HEK293 (cell line): ENCODE results near the gene SPATA25.
A peak's percentile ranks its signal among the peaks of the same experiment; 100 is the strongest.

ENCODE experiments used
- CTCF ChIA-PET: fragments of 350-600 bp; formaldehyde crosslinking; extraction: SDS; loops from one replicate; lab custom pipeline; 2021; ENCODE audit warnings: antibody characterized with exemption; lab: Yijun Ruan, JAX
- POLR2A ChIA-PET: fragments of 300-600 bp; formaldehyde crosslinking; extraction: SDS; loops from one replicate; lab custom pipeline; 2020; ENCODE audit warnings: antibody characterized with exemption, inconsistent platforms; lab: Yijun Ruan, JAX
- H3K27ac ChIP-seq: fragments of 200-500 bp; sonication (Bioruptor generic); 2 replicates; pipeline ENCODE4 v1.5.1; 2014; ENCODE audit warnings: low read depth, low read length, control low read depth, inconsistent platforms; ENCODE audit errors: extremely low read depth
- H3K36me3 ChIP-seq, 2 experiments: fragments of 200-500 bp in 1 of 2; sonication (Bioruptor generic) in 1 of 2; 1 replicate in 1 of 2; 2 replicates in 1 of 2; pipeline ENCODE4 v1.5.1; 2014 to 2017; ENCODE audit warnings: inconsistent platforms in 2 of 2, low read length in 2 of 2; ENCODE audit not compliant: control insufficient read depth in 2 of 2, insufficient read depth in 1 of 2
- H3K4me1 ChIP-seq: fragments of 200-500 bp; sonication (Bioruptor generic); 2 replicates; pipeline ENCODE4 v1.5.1; 2014; ENCODE audit warnings: mild to moderate bottlenecking, low read length, inconsistent platforms; ENCODE audit not compliant: control insufficient read depth, insufficient read depth
- H3K4me3 ChIP-seq: 2 replicates; pipeline ENCODE4 v1.5.1; 2011; ENCODE audit warnings: low read depth, mild to moderate bottlenecking, control low read depth, low read length, moderate library complexity
- H3K9me3 ChIP-seq: fragments of 200-500 bp; sonication (Bioruptor generic); 2 replicates; pipeline ENCODE4 v1.5.1; 2014; ENCODE audit warnings: low read depth, low read length, inconsistent platforms; ENCODE audit not compliant: control insufficient read depth, insufficient read depth
- GLI2 ChIP-seq: fragments of 450-650 bp; formaldehyde crosslinking; IDR thresholded peaks from 2 replicates; pipeline ENCODE4; 2017; ENCODE audit warnings: missing biosample characterization, missing genetic modification characterization, low read depth, borderline replicate concordance
- IKZF3 ChIP-seq: fragments of 450-650 bp; IDR thresholded peaks from 2 replicates; pipeline ENCODE4 v1.5.0; 2018; ENCODE audit warnings: missing biosample characterization, mild to moderate bottlenecking, missing genetic modification characterization, moderate library complexity
- KLF10 ChIP-seq: fragments of 450-650 bp; IDR thresholded peaks from 2 replicates; pipeline ENCODE4 v1.5.1; 2018; ENCODE audit warnings: missing biosample characterization, mild to moderate bottlenecking, missing genetic modification characterization
- KLF16 ChIP-seq: fragments of 450-650 bp; formaldehyde crosslinking; IDR thresholded peaks from 2 replicates; pipeline ENCODE4 v1.5.1; 2017; ENCODE audit warnings: missing biosample characterization, missing genetic modification characterization
- PRDM1 ChIP-seq: fragments of 450-650 bp; formaldehyde crosslinking; IDR thresholded peaks from 2 replicates; pipeline ENCODE4; 2016; ENCODE audit warnings: missing biosample characterization, missing genetic modification characterization
- SP2 ChIP-seq: fragments of 450-650 bp; formaldehyde crosslinking; IDR thresholded peaks from 2 replicates; pipeline ENCODE4 v1.5.1; 2016; ENCODE audit warnings: missing biosample characterization, missing genetic modification characterization
- SP3 ChIP-seq: fragments of 450-650 bp; formaldehyde crosslinking; IDR thresholded peaks from 2 replicates; pipeline ENCODE4 v1.5.1; 2016; ENCODE audit warnings: missing biosample characterization, missing genetic modification characterization
- SP7 ChIP-seq: fragments of 450-650 bp; formaldehyde crosslinking; IDR thresholded peaks from 2 replicates; pipeline ENCODE4 v1.5.1; 2016; ENCODE audit warnings: missing biosample characterization, missing genetic modification characterization
- YY1 ChIP-seq: fragments of 450-650 bp; formaldehyde crosslinking; IDR thresholded peaks from 2 replicates; pipeline ENCODE4 v1.5.1; 2018; ENCODE audit warnings: missing biosample characterization, missing genetic modification characterization
- YY2 ChIP-seq: fragments of 450-650 bp; formaldehyde crosslinking; IDR thresholded peaks from 2 replicates; pipeline ENCODE4 v1.5.1; 2016; ENCODE audit warnings: missing biosample characterization, missing genetic modification characterization
- ZBTB17 ChIP-seq: fragments of 450-650 bp; formaldehyde crosslinking; IDR thresholded peaks from 2 replicates; pipeline ENCODE4 v1.5.1; 2016; ENCODE audit warnings: missing biosample characterization, missing genetic modification characterization
- ZNF561 ChIP-seq: fragments of 450-650 bp; IDR thresholded peaks from 2 replicates; pipeline ENCODE4 v1.5.1; 2018; ENCODE audit warnings: missing biosample characterization, missing genetic modification characterization, borderline replicate concordance
- ZNF623 ChIP-seq: fragments of 450-650 bp; formaldehyde crosslinking; IDR thresholded peaks from 2 replicates; pipeline ENCODE4 v1.5.1; 2016; ENCODE audit warnings: missing biosample characterization, missing genetic modification characterization
- ZNF664 ChIP-seq: fragments of 450-650 bp; formaldehyde crosslinking; IDR thresholded peaks from 2 replicates; pipeline ENCODE4 v1.5.1; 2016; ENCODE audit warnings: missing biosample characterization, missing genetic modification characterization
- ZXDB ChIP-seq: fragments of 450-650 bp; formaldehyde crosslinking; IDR thresholded peaks from 2 replicates; pipeline ENCODE4 v1.5.1; 2016; ENCODE audit warnings: missing biosample characterization, missing genetic modification characterization
- TF ChIP-seq, protein P1 (sequence below): fragments of 450-650 bp; formaldehyde crosslinking; IDR thresholded peaks from 2 replicates; pipeline ENCODE4 v1.5.1; 2017; ENCODE audit warnings: missing biosample characterization, missing genetic modification characterization
- TF ChIP-seq, protein P2 (sequence below): fragments of 450-650 bp; formaldehyde crosslinking; IDR thresholded peaks from 2 replicates; pipeline ENCODE4 v1.5.1; 2016; ENCODE audit warnings: missing biosample characterization, missing genetic modification characterization
- TF ChIP-seq, protein P3 (sequence below): sonication (generic); formaldehyde crosslinking; IDR thresholded peaks from 2 replicates; pipeline ENCODE4 v1.8.1; 2022; ENCODE audit warnings: mild to moderate bottlenecking, moderate library complexity, missing genetic modification reagents
- TF ChIP-seq, protein P4 (sequence below): fragments of 450-650 bp; formaldehyde crosslinking; IDR thresholded peaks from 2 replicates; pipeline ENCODE4 v1.5.1; 2016; ENCODE audit warnings: missing biosample characterization, missing genetic modification characterization
- TF ChIP-seq, protein P5 (sequence below): fragments of 450-650 bp; formaldehyde crosslinking; optimal IDR thresholded peaks from 2 replicates; pipeline ENCODE3; 2016; ENCODE audit warnings: missing biosample characterization, mild to moderate bottlenecking, missing genetic modification characterization
- TF ChIP-seq, protein P6 (sequence below): fragments of 450-650 bp; formaldehyde crosslinking; IDR thresholded peaks from 2 replicates; pipeline ENCODE4 v1.5.1; 2016; ENCODE audit warnings: missing biosample characterization, missing genetic modification characterization
- TF ChIP-seq, protein P7 (sequence below): fragments of 450-650 bp; formaldehyde crosslinking; IDR thresholded peaks from 2 replicates; pipeline ENCODE4 v1.5.1; 2016; ENCODE audit warnings: missing biosample characterization, missing genetic modification characterization

SPATA25 gene

DNA sequence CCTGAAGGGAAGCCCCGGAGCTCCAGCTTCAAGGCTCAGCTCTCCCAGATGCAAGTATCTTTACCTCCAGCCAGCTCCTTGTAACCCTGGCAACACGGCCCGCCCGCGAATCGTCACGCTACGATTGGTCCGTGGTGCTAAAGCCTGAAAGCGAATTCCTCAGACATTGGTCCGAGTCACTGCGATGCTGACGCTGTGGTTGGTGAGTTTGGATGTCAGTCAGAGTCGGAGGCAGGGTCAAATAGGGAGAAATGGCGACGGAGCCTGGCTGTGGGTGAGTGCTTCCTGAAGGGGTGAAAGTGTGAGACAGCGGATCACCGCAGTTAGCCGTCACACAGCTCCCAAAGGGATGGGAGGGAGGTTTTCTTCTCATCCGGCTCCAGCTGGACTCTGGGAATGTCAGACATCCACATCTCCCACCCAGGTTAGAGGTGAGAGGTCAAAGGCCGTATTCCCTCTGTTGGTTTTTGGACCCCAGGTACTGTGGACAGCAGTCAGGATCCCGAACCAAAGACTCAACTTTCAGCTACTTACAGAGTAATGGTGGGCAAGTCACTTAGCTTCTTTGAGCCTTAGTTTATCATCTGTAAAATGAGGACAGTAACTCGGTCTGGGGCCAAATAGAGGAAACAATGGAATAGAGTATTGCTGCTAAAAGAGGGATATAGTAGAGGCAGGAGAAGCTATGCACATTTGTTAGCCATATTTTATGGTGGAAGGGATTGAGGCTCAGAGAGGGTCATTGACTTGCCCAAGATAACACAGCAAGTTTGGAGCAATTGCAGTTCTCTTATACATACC, 6.2 kb downstream of the SPATA25 start, which contains the start of gene ZSWIM1:
Gene ZSWIM1, plus strand, starts transcription at position 240 of the 801 bp plus-strand sequence. CDS start 1,366 bp downstream, outside the sequence.
- ChIA-PET POLR2A (interaction anchor here (0.5 to 3.2 kb wide), 21 partner anchors 9 to 483 kb away, joined by 3 to 26 read pairs (median 3); partner anchors contain the start of genes ACOT8, CTSA, DNTTIP1 and NEURL2), CTCF (interaction anchor here (0.6 to 3.0 kb wide), 7 partner anchors 9 to 432 kb away, joined by 3 to 16 read pairs (median 3); partner anchors contain the start of genes ACOT8 and ZSWIM3)
- H3K4me3 ChIP-seq, result peak within 1 kb of the TSS; percentile 53
- H3K36me3 ChIP-seq, result peaks cover 0 to 50% of the 10 kb centered on the region in 2 experiments; a peak in 2 of 3 replicates
- no peaks in the 10 kb centered on the region for H3K4me1 ChIP-seq
- H3K9me3 ChIP-seq, result no peaks in the 10 kb centered on the region
- H3K27ac ChIP-seq, result peak within 1 kb of the TSS; percentile 62
- TF ChIP-seq ZNF623 (no peak), KLF16 (tag by site-specific recombination) (peak; percentile 69), GLI2 (tag by site-specific recombination) (no peak), PRDM1 (peak; percentile 77), SP3 (tag by site-specific recombination) (peak; percentile 60), ZBTB17 (tag by site-specific recombination) (peak; percentile 46; the same call in 1 of the 2 replicates), SP2 (tag by site-specific recombination) (peak; percentile 98), ZNF664 (tag by site-specific recombination) (no peak), KLF10 (0 out of 2 replicates have a peak, but pooled peaks have one; percentile 21), SP7 (peak; percentile 45; the same call in 1 of the 2 replicates), ZXDB (tag by site-specific recombination) (peak; percentile 67; the same call in 1 of the 2 replicates), YY2 (tag by site-specific recombination) (0 out of 2 replicates have a peak, but pooled peaks have one; percentile 56), YY1 (tag by site-specific recombination) (peak; percentile 79), IKZF3 (tag by site-specific recombination) (0 out of 2 replicates have a peak, but pooled peaks have one; percentile 25), ZNF561 (tag by site-specific recombination) (peak; percentile 65; the same call in 1 of the 2 replicates)
- TF ChIP-seq, protein P1, sequence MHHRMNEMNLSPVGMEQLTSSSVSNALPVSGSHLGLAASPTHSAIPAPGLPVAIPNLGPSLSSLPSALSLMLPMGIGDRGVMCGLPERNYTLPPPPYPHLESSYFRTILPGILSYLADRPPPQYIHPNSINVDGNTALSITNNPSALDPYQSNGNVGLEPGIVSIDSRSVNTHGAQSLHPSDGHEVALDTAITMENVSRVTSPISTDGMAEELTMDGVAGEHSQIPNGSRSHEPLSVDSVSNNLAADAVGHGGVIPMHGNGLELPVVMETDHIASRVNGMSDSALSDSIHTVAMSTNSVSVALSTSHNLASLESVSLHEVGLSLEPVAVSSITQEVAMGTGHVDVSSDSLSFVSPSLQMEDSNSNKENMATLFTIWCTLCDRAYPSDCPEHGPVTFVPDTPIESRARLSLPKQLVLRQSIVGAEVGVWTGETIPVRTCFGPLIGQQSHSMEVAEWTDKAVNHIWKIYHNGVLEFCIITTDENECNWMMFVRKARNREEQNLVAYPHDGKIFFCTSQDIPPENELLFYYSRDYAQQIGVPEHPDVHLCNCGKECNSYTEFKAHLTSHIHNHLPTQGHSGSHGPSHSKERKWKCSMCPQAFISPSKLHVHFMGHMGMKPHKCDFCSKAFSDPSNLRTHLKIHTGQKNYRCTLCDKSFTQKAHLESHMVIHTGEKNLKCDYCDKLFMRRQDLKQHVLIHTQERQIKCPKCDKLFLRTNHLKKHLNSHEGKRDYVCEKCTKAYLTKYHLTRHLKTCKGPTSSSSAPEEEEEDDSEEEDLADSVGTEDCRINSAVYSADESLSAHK (tag by site-specific recombination), result 0 out of 2 replicates have a peak, but pooled peaks have one; percentile 27
- TF ChIP-seq, protein P2, sequence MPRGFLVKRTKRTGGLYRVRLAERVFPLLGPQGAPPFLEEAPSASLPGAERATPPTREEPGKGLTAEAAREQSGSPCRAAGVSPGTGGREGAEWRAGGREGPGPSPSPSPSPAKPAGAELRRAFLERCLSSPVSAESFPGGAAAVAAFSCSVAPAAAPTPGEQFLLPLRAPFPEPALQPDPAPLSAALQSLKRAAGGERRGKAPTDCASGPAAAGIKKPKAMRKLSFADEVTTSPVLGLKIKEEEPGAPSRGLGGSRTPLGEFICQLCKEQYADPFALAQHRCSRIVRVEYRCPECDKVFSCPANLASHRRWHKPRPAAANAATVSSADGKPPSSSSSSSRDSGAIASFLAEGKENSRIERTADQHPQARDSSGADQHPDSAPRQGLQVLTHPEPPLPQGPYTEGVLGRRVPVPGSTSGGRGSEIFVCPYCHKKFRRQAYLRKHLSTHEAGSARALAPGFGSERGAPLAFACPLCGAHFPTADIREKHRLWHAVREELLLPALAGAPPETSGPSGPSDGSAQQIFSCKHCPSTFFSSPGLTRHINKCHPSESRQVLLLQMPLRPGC (tag by site-specific recombination), result 0 out of 2 replicates have a peak, but pooled peaks have one; percentile 22
- TF ChIP-seq, protein P3, sequence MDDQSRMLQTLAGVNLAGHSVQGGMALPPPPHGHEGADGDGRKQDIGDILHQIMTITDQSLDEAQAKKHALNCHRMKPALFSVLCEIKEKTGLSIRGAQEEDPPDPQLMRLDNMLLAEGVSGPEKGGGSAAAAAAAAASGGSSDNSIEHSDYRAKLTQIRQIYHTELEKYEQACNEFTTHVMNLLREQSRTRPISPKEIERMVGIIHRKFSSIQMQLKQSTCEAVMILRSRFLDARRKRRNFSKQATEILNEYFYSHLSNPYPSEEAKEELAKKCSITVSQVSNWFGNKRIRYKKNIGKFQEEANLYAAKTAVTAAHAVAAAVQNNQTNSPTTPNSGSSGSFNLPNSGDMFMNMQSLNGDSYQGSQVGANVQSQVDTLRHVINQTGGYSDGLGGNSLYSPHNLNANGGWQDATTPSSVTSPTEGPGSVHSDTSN, result peak; percentile 97; the same call in 1 of the 2 replicates
- TF ChIP-seq, protein P4, sequence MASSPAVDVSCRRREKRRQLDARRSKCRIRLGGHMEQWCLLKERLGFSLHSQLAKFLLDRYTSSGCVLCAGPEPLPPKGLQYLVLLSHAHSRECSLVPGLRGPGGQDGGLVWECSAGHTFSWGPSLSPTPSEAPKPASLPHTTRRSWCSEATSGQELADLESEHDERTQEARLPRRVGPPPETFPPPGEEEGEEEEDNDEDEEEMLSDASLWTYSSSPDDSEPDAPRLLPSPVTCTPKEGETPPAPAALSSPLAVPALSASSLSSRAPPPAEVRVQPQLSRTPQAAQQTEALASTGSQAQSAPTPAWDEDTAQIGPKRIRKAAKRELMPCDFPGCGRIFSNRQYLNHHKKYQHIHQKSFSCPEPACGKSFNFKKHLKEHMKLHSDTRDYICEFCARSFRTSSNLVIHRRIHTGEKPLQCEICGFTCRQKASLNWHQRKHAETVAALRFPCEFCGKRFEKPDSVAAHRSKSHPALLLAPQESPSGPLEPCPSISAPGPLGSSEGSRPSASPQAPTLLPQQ (tag by site-specific recombination), result 0 out of 2 replicates have a peak, but pooled peaks have one; percentile 19
- TF ChIP-seq, protein P5, sequence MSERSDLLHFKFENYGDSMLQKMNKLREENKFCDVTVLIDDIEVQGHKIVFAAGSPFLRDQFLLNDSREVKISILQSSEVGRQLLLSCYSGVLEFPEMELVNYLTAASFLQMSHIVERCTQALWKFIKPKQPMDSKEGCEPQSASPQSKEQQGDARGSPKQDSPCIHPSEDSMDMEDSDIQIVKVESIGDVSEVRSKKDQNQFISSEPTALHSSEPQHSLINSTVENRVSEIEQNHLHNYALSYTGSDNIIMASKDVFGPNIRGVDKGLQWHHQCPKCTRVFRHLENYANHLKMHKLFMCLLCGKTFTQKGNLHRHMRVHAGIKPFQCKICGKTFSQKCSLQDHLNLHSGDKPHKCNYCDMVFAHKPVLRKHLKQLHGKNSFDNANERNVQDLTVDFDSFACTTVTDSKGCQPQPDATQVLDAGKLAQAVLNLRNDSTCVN (tag by site-specific recombination), result no peak
- TF ChIP-seq, protein P6, sequence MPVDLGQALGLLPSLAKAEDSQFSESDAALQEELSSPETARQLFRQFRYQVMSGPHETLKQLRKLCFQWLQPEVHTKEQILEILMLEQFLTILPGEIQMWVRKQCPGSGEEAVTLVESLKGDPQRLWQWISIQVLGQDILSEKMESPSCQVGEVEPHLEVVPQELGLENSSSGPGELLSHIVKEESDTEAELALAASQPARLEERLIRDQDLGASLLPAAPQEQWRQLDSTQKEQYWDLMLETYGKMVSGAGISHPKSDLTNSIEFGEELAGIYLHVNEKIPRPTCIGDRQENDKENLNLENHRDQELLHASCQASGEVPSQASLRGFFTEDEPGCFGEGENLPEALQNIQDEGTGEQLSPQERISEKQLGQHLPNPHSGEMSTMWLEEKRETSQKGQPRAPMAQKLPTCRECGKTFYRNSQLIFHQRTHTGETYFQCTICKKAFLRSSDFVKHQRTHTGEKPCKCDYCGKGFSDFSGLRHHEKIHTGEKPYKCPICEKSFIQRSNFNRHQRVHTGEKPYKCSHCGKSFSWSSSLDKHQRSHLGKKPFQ (tag by site-specific recombination), result peak; percentile 20; the same call in 1 of the 2 replicates
- TF ChIP-seq, protein P7, sequence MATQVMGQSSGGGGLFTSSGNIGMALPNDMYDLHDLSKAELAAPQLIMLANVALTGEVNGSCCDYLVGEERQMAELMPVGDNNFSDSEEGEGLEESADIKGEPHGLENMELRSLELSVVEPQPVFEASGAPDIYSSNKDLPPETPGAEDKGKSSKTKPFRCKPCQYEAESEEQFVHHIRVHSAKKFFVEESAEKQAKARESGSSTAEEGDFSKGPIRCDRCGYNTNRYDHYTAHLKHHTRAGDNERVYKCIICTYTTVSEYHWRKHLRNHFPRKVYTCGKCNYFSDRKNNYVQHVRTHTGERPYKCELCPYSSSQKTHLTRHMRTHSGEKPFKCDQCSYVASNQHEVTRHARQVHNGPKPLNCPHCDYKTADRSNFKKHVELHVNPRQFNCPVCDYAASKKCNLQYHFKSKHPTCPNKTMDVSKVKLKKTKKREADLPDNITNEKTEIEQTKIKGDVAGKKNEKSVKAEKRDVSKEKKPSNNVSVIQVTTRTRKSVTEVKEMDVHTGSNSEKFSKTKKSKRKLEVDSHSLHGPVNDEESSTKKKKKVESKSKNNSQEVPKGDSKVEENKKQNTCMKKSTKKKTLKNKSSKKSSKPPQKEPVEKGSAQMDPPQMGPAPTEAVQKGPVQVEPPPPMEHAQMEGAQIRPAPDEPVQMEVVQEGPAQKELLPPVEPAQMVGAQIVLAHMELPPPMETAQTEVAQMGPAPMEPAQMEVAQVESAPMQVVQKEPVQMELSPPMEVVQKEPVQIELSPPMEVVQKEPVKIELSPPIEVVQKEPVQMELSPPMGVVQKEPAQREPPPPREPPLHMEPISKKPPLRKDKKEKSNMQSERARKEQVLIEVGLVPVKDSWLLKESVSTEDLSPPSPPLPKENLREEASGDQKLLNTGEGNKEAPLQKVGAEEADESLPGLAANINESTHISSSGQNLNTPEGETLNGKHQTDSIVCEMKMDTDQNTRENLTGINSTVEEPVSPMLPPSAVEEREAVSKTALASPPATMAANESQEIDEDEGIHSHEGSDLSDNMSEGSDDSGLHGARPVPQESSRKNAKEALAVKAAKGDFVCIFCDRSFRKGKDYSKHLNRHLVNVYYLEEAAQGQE (tag by site-specific recombination), result peak; percentile 91
